Gastrocnemius medialis (tissue), 4 donors: ENCODE measurements around the gene KCNK2. TPM values are rescaled to one million over a fixed set of nuclear protein-coding genes. Genes with fewer than 3 reads are reported as not detected.

ENCODE experiments used
- ATAC-seq, 2 donors: fragments of 150-250 bp; one replicate each; pipeline ENCODE4 v1.9.1; 2016
- DNase-seq, 2 donors: peaks; one replicate each; pipeline ENCODE4 v3.0.0-alpha.2; 2019
- H3K27ac ChIP-seq, 4 donors: fragments of 200-600 bp; sonication (generic); 1 replicate in 1 of 4; 2 replicates in 3 of 4; pipeline ENCODE4 v1.5.1; 2016 to 2018; ENCODE audit warnings: mild to moderate bottlenecking in 2 of 4, moderate library complexity in 1 of 4
- H3K27me3 ChIP-seq, 3 donors: fragments of 200-600 bp; sonication (generic) in 2 of 3; 1 replicate in 1 of 3; 2 replicates in 2 of 3; pipeline versions ENCODE4 v1.5.1 to v1.6.0; 2016 to 2019; ENCODE audit warnings: mild to moderate bottlenecking in 1 of 3, moderate library complexity in 1 of 3
- H3K36me3 ChIP-seq, 2 donors: fragments of 200-600 bp; sonication (generic) in 1 of 2; one replicate each; pipeline ENCODE4 v1.5.1; 2017 to 2018
- H3K4me1 ChIP-seq, 2 donors: fragments of 200-600 bp; sonication (generic) in 1 of 2; one replicate each; pipeline ENCODE4 v1.5.1; 2016 to 2017; ENCODE audit warnings: mild to moderate bottlenecking in 2 of 2
- H3K4me3 ChIP-seq, 4 donors: fragments of 200-600 bp; sonication (generic) in 3 of 4; 1 replicate in 1 of 4; 2 replicates in 3 of 4; pipeline ENCODE4 v1.5.1; 2016 to 2019; ENCODE audit warnings: mild to moderate bottlenecking in 2 of 4
- H3K9me3 ChIP-seq, 3 donors: fragments of 200-600 bp; sonication (generic) in 2 of 3; 1 replicate in 1 of 3; 2 replicates in 2 of 3; pipeline ENCODE4 v1.5.1; 2016 to 2019
- CTCF ChIP-seq, 5 experiments: fragments of 450-650 bp in 3 of 5; fragments of 200-600 bp in 2 of 5; sonication (generic) in 2 of 5; IDR thresholded peaks in 4 of 5; conservative IDR thresholded peaks in 1 of 5; 1 replicate in 4 of 5; 2 replicates in 1 of 5; pipeline ENCODE4 v1.5.1; 2016 to 2019; ENCODE audit warnings: antibody characterized with exemption in 5 of 5, mild to moderate bottlenecking in 3 of 5, moderate library complexity in 3 of 5
- POLR2A ChIP-seq, 2 donors: fragments of 450-650 bp; IDR thresholded peaks; one replicate each; pipeline ENCODE4 v1.6.1; 2017; ENCODE audit warnings: antibody characterized with exemption in 2 of 2, mild to moderate bottlenecking in 2 of 2, moderate library complexity in 2 of 2
- in situ Hi-C, 4 donors: fragments of 200-750 bp; cut with MboI; loops; one replicate each; pipeline versions ENCODE4 v1.15.0 to v1.8.0; 2017; ENCODE audit warnings: low sequenced_read_pairs in 4 of 4
- intact Hi-C: fragments of 100-400 bp; cut with DNase I; formaldehyde crosslinking; loops from one replicate; pipeline ENCODE4 v1.15.1; 2023; ENCODE audit warnings: low total_unique reads
- total RNA-seq, 4 donors: library from RNA; depleted of rRNA; stranded (reverse); fragments of >200 nt; gene quantifications; one replicate each; pipeline versions ENCODE4 v1.1.0 to v1.2.3, GENCODE V29; 2016

KCNK2 gene
- total RNA-seq, 4 donors from 2014 or later: 0.56 to 2.4 (median 0.97) TPM

- TF ChIP-seq POLR2A (IDR thresholded peaks at IDR 0.05): no peak
- no peak for TF ChIP-seq CTCF (IDR thresholded peaks at IDR 0.05 in 4 of 5, conservative IDR thresholded peaks at IDR 0.05 in 1 of 5)
- no peak for ATAC-seq
- peaks cover 0 to 3% of the 10 kb centered on the region in 2 donors for H3K4me1 ChIP-seq
These were observed 2.1 kb downstream of the KCNK2 start for GRCh38 chr1:215084621-215085020.

GRCh38 chr1:215087603-215088002 is 5.1 kb downstream of the KCNK2 start:
- TF ChIP-seq CTCF (IDR thresholded peaks at IDR 0.05 in 4 of 5, conservative IDR thresholded peaks at IDR 0.05 in 1 of 5): no peak
- no peak for TF ChIP-seq POLR2A (IDR thresholded peaks at IDR 0.05)
- Histone ChIP-seq H3K9me3 (no peaks in the 10 kb centered on the region), H3K4me1 (peaks cover 0 to 3% of the 10 kb centered on the region in 2 donors), H3K27ac (no peak overlapping the region), H3K36me3 (no peaks in the 10 kb centered on the region), H3K4me3 (no peak overlapping the region), H3K27me3 (peaks cover 16 to 23% (median 17%) of the 10 kb centered on the region in 3 donors)
- in situ Hi-C loops: no loop called here
- ATAC-seq (no peak), DNase-seq (no peak)
- intact Hi-C loops: no loop called here

More at GRCh38 chr1:215084621-215085020, 2.1 kb downstream of the KCNK2 start:
- H3K4me3 ChIP-seq: no peak overlapping the region
- no peaks in the 10 kb centered on the region for H3K9me3 ChIP-seq
- DNase-seq: no peak
- no peaks in the 10 kb centered on the region for H3K36me3 ChIP-seq
- H3K27me3 ChIP-seq: peaks cover 26 to 34% (median 28%) of the 10 kb centered on the region in 3 donors
- in situ Hi-C loops: no loop called here
- H3K27ac ChIP-seq: no peak overlapping the region
- intact Hi-C loops: no loop called here

GRCh38 chr1:215094381-215094780 is 11.8 kb downstream of the KCNK2 start:
- Histone ChIP-seq H3K36me3 (no peaks in the 10 kb centered on the region), H3K4me1 (no peaks in the 10 kb centered on the region), H3K27ac (no peak overlapping the region), H3K27me3 (no peaks in the 10 kb centered on the region), H3K9me3 (no peaks in the 10 kb centered on the region), H3K4me3 (no peak overlapping the region)
- in situ Hi-C loops: no loop called here
- ATAC-seq (no peak), DNase-seq (no peak)
- TF ChIP-seq CTCF (IDR thresholded peaks at IDR 0.05 in 4 of 5, conservative IDR thresholded peaks at IDR 0.05 in 1 of 5): no peak
- TF ChIP-seq POLR2A (IDR thresholded peaks at IDR 0.05): no peak
- intact Hi-C loops: no loop called here

GRCh38 chr1:215095524-215095923 is 13.0 kb downstream of the KCNK2 start:
- Histone ChIP-seq H3K27me3 (no peaks in the 10 kb centered on the region), H3K27ac (no peak overlapping the region), H3K4me1 (no peaks in the 10 kb centered on the region), H3K9me3 (no peaks in the 10 kb centered on the region), H3K4me3 (no peak overlapping the region), H3K36me3 (no peaks in the 10 kb centered on the region)
- intact Hi-C loops (no loop called here), in situ Hi-C loops (no loop called here)
- TF ChIP-seq CTCF (IDR thresholded peaks at IDR 0.05 in 4 of 5, conservative IDR thresholded peaks at IDR 0.05 in 1 of 5): no peak
- TF ChIP-seq POLR2A (IDR thresholded peaks at IDR 0.05): no peak
- DNase-seq (no peak), ATAC-seq (no peak)

- no peaks in the 10 kb centered on the region for H3K9me3 ChIP-seq
- no peaks in the 10 kb centered on the region for H3K27me3 ChIP-seq
- no peaks in the 10 kb centered on the region for H3K4me1 ChIP-seq
- no peaks in the 10 kb centered on the region for H3K36me3 ChIP-seq
- no peak overlapping the region for H3K27ac ChIP-seq
- ATAC-seq (no peak), DNase-seq (no peak)
- no peak for TF ChIP-seq POLR2A (IDR thresholded peaks at IDR 0.05)
- TF ChIP-seq CTCF (IDR thresholded peaks at IDR 0.05 in 4 of 5, conservative IDR thresholded peaks at IDR 0.05 in 1 of 5): no peak
- intact Hi-C loops: no loop called here
- in situ Hi-C loops: no loop called here
- no peak overlapping the region for H3K4me3 ChIP-seq
These were observed 19.0 kb downstream of the KCNK2 start for GRCh38 chr1:215101511-215101910.
